SIG-M5 treated with dmso at 0.1 percent for 504 hours (cell line): Measurements from ENCODE around the gene QRICH1.
A peak's percentile ranks its signal among the peaks of the same experiment; 100 is the strongest.

Source experiments
- DNase-seq: peaks from one replicate; lab custom pipeline; 2025; ENCODE audit not compliant: unreplicated experiment; lab: John Stamatoyannopoulos, UW

The QRICH1 gene

DNA sequence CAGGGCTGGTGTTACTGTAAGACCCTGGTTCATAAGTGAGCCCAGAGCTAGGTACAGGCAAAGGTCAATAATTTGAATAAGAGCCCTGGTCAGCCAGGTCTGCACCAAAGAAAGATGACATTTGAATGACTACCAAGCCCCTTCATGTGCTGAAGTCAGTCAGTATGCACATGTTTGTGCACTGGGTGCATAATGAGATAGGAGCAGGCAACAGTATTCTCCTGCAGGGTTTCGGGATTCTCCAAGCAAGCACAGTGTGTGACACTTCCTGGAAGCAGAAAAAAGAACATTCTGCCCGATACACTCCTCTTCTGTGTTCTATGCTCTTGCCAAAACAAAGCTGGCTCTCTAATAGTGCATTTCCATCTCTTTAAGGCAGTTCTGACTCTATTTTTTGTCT lies 59.2 kb downstream of the QRICH1 start:
- no peak for DNase-seq

DNA sequence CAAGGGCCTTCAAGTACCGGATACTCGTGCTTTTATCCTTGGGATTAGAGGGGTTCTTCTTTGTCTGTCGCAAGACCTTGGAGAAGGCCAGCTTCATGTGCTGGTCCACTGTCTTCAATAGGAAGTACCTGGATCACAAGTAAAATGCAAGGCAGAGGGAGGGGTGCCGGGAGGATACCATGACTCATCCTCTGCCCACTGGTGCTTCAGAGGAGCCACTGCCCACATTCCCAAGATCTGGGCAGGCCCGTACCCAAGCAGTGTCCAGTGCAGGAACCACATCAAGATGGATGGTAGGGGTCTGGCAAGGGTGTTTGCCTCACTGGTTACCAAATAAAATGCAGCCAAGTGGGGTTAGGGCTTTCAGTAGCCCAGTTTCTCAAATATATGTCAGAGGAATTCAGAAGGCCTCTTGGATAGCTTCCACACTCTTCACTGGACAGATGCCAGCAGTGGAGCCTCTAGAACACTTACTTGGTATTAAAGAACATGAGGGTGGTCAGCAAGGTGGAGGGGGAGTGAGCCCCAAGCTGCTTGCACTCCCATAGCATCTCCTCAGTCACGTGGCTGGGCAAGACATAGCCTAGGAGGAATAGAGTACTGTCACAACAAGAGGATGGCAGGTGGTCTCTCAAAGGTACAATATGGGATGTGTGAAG lies 61.1 kb downstream of the QRICH1 start:
- DNase-seq = no peak

DNA sequence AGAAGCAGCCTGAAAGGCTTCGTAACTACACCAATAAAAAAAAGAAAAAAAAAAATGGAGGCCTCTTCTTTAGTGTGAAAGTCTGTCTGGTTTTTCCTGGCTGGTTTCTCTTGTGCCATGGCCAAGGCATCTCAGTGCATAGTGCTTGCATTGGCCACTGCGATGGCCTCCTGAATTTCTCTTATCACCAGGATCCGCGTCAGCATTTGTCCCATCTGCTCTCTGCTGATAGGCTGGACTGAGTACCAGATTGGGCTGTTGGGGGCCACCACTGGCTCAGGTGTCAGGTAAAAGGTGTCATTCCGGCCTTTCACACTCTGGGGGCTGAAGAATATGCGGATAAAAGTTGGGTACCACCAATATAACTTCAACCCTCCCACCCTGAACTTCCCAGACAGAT lies 63.5 kb downstream of the QRICH1 start:
- DNase-seq = no peak

DNA sequence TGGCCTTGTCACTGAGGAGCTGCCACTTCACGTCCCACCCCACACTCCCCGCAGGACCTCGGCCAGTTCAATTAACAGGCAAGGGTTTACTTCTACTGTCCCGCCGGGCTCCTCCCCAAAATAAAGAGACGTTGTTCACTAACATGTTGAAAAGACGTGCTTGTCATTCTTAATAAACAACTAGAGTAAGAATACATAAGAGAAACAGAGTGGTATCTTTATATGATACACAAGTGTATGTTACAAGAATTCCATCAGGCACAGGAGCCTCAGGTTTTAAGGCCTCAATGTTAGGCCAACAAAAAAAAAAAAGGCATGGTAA lies 64.3 kb downstream of the QRICH1 start:
- DNase-seq = no peak

DNA sequence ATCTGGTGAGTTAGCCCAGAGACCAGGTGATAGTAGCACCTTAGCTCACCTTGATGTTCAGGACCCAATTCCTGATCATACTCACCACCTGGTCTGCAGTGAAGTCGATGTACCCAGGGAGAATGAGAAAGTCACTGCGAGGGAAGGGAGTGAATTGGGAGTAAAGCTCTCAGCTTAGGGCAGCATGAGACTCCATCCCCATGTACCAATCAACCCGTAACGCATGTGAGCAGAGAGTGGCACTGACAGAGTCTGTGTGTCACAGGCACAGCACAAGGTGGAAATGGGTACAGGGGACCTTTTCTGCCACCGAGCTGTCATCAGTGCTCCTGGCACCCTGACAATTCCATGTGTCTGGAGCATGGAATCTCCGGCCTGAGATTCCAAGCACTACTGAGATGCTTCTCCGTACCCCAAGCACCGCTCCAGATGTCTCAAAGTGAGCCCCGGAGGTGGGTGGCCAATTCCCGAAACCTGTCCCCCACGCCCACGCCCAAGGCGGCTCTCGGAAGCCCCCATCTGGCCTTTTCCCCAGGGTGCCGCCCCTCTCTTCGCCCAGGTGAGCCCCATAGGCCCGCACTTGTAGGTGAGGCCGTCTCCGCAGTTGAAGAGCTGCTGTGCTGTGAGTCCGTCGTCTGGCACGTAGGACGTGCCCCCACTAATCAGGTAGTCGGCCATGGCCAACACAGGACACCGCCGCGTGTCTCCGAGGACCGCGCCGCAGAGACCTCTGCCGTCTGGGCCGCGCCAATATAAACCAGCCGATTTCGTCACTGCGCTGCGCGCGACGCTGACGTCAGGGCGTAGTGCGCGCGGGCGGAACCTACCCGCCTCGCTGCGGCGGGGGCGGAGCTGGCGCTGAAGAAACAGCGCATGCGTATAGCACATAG lies 65.0 kb downstream of the QRICH1 start, which contains the start of gene IMPDH2:
Gene IMPDH2, minus strand, starts transcription at position 726 of the 890 bp plus-strand sequence. Its CDS starts 48 bp downstream, at position 678.
- DNase-seq = peak; percentile 87

DNA sequence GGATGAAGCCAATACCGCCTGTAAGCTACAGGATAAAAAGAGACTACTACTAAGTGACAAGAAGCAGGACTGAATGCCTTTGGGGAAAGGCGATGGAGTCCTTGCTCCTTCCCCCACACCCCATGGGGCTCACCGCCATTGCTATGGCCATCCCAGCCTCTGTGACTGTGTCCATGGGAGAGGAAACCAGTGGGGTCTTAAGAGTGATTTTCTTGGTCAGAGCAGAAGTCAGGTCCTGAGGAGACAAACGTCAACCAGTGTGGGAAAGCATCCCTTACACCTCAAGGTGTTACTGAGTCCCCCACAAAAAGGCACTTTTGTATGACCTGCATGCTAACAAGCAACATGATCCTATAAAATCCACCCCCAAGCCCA lies 65.6 kb downstream of the QRICH1 start:
- DNase-seq = no peak

DNA sequence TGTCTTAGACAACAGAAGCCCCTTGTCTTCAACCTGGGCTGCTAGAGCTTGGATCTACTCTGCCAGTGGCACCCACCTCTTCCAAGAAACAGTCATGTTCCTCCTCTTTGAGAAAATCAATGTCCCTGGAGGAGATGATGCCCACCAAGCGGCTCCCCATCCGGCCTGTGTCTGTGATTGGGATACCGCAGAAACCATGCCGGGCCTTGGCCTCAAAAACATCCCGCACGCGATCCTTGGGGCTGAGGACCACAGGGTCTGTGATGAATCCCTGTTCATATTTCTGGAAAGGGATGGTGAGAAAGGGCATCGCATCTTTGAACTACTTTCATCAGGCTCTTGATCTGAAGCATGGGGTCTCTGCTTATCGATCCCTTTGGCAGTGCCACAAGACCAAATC lies 66.2 kb downstream of the QRICH1 start:
- no peak for DNase-seq

DNA sequence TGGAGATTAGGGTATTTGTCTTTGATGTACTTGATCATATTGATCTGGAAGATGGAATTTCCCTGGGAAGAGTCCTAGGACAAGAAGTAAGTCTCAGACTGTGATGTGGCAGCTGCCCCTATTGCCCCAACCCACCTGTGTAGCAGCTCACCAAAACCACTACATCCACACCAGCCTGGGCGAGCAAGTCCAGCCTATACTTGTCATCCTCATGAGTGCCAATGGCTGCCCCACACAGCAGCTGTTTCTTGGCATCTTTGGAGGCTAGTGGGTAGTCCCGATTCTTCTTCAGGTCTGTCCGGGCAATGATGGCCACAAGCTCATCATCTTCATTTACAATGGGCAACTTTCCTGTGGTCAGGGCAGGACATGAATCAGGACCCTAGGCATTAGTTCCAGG lies 67.3 kb downstream of the QRICH1 start:
- no peak for DNase-seq

DNA sequence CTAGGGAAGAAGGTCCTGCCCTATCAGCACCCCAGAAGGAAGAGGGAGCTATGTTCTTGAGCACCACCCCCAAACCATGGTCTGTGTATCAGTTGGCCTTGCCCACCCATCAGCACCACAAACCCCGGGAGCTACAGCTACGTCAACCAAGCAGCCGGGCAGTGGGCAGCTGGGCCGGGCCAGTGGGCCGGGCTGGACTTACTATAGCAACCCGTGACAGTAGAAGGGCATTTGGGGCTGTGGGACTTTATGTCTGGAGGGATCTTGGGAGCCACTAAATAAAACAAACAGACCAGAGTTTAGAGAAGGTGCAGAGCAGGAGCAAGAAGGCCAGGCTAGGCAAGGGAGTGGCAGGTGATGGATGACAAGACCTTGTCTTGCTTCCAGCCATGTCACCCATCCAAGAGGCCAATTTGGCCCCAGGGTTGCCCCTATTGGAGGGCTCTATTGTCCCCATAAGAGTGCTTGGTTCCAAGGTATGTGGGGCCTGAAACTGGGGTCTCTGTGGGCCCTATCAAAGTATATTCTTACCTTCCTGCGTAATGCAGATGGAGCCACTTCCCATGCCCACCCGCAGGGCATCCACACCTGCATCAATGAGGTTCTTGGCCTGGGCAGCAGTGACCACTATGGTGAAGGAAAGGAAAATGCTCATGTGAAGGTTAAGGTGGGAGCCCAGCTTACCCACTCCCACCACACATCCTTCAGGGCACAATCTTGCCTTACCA lies 67.9 kb downstream of the QRICH1 start:
- DNase-seq = no peak

DNA sequence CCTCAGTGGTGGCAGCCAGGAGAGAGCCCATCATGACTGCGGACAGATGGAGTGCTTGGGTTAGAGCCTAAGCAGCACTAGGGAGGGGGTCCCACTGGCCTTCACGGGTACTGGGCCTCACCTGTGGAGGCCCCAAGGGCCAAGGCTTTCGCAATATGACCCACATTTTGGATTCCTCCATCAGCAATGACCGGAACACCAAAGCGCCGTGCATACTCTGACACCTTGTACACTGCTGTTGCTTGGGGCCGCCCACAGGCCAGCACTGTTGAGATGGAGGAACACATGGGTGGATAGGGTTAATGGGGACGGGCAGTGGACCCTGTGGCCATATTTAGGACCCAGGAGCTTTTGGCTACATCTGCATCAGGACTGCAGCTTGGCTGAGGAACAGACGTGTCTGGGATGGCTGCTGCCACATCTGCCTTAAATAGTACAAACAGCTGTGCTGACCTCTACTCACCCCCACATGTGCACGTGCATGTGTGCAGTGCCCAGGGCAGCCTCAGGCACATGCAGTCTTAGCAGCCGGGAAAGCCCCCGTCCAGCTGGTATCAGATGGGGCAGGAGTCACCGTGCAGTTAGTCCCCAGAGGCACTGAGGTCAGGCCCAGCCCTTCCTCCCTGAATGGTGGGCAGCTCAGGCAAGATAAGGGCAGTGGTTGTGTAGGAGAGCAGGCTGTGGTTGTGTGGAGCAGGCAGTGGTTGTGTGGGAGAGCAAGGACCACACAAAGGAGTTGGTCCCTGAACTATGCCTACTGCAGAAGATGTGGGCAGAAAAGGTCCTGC lies 68.7 kb downstream of the QRICH1 start:
- DNase-seq = no peak

DNA sequence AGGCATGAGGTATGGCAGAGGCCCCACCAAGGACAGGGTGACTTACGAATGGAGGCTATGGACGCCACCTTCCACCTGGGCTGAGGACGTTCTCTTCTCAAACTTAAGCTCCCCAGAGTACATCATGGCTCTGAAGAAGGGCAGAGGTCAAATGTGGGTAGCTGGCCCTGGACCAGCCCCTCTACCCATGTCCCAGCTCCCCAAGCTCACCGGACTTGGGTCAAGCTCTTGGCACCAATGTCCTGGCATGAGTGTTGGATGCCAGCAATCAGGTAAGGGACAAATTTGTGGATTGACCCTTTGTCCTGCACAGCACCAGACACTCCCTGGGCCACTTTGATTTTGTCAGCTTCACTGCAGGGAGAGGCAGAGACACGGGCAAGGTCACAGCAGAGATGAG lies 69.4 kb downstream of the QRICH1 start:
- no peak for DNase-seq

DNA sequence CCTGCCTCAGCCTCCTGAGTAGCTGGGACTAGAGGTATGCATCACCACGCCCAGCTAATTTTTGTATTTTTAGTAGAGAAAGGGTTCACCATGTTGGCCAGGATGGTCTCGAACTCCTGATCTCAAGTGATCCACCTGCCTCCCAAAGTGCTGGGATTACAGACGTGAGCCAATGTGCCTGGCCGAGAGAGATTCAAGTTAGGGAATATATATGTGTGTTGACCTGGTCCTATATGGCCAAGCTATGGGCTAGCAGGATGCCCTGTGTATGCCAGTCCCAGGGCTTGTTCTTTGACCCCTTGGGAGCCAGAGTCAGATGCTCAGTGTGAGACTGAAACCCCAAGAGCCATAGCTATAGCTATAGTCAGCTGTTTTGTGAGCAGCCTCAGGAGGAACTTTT lies 70.1 kb downstream of the QRICH1 start:
- no peak for DNase-seq

DNA sequence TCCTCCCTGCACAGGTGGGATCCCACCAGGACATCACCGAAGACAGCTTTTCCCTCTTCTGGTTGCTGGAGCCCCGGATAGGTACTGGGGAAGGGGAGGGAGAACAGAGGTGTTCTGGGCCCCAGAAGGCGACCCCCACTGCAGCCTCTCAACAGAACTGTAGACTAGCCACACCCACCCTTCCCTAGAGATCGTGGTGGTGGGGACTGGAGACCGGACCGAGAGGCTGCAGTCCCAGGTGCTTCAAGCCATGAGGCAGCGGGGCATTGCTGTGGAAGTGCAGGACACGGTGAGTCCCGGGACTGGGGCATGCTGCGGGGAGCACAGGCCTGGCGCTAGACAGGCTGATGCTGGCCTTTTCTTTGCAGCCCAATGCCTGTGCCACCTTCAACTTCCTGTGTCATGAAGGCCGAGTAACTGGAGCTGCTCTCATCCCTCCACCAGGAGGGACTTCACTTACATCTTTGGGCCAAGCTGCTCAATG lies 71.1 kb downstream of the QRICH1 start:
- peak; percentile 54 for DNase-seq

DNA sequence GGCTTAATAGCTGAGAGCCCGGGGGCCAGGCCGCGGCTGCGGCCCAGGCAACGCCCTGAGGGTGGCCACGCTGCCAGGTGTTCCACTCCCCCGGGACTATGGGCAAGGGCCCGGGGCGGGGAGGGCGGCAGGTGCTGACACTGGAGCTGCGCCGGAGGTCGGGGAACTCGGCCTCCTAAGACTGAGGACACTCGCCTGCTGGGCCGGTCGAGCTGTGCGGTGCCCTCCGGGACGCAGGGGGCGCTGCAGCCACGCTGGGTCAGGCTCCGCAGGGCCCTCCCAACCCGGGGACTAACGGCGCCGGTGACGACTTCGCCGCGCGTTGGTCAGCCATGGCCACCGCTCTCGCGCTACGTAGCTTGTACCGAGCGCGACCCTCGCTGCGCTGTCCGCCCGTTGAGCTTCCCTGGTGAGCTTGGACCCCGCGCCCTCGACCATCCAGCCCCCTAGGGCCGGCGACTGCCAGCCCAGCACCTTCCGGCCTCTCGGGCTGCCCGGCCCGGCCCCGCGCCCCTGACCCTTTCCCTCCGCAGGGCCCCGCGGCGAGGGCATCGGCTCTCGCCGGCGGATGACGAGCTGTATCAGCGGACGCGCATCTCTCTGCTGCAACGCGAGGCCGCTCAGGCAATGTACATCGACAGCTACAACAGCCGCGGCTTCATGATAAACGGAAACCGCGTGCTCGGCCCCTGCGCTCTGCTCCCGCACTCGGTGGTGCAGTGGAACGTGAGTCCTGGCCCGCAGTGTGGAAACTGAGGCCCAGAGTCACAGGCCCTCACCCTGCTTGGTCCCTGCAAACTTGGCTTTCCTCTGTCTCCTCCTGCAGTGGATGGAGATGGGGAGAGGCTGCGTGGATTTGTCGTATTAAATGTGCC lies 71.8 kb downstream of the QRICH1 start, which contains the start of gene NDUFAF3:
Gene NDUFAF3, plus strand, starts transcription at position 309 of the 875 bp plus-strand sequence. Its CDS starts 24 bp downstream, at position 333.
- DNase-seq = peak; percentile 78

DNA sequence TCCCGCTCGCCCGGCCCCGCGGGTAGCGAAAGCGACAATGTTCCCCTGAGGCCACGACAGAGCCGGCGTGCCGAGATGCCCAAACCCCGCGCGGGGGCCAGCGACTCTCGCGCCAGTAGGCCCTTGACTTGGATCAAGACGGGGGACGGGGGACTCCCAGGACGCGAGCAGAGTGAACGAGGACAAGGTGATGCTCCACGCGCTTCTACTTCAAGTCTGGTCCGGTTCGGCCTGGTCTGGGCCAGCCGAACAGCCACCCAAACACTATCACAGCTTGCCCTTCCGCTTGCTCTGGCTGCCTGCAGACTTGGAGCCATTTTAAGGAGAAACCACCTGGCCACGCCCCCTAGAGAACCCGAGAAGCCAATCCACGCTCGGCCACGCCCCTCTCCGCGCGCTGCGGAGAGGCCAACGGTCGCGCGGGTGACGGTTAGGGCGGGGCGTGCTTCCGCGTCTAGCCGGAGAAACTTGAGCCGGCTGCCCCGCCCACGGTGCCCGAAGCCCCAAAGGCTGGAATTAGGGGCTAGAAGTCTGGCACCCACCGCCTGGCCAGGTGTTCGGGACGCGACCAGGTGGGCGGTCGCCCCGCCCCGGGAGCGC lies 72.6 kb downstream of the QRICH1 start:
- peak; percentile 95 for DNase-seq

DNA sequence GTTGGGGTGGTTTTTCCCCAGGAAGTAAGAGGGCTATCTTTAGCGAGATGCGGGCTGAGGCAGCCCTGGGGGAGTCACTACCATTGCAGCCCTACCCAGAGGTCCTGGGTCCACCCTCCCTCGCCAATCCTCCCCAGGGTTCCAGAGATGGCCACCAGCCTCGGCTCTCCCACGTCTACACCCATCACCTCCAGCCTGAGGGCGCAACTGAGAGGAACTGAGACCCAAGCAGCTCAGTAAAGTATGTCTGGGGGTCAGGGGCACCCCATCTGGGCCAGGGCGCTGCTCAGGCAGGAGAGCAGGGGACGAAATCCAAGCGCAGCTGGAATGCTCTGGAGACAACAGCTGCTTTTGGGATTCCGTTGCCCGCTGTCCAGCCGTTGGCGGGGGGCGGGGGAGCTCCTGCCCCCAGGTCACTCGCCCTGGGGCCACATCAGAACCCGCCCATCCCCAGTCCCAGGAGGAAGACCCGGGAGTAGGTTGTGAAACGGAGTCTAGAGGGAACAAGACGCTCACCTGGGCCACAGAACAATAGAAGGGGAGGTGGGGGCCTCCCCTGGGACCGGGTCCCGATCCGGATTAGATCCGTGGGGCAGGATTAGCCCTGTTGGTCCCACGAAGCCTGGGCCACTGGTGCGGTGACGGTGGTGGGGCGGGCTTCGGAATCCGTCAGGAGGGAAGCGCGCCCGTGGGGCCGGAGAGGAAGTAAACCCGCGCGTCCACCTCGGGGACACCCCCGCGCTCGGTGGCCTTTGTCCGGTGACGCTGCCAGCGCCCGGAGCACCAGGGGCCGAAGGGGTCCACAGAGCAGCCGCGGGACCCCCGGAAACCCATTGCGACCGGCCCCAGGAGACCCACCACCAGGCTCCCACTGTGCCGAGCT lies 73.3 kb downstream of the QRICH1 start:
- DNase-seq = peak; percentile 72

DNA sequence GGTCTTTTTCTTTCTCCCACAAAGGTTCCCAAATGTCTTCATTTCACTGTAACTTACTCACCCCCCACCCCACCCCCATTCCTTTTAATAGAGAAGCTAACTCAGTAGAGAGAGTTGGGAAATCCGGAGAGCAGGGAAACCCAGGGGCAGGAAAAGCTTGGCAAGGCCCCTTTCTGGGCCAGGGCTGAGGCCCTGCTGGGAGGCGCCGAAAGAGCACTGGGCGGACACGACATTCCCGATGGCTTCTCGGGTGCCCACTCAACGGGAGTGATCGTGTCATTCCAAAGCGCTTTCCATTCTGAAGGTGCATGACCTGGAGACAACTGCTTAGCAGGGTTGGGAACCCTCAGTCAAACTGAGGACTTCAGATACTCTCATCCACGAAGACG lies 73.9 kb downstream of the QRICH1 start:
- peak; percentile 63 for DNase-seq

DNA sequence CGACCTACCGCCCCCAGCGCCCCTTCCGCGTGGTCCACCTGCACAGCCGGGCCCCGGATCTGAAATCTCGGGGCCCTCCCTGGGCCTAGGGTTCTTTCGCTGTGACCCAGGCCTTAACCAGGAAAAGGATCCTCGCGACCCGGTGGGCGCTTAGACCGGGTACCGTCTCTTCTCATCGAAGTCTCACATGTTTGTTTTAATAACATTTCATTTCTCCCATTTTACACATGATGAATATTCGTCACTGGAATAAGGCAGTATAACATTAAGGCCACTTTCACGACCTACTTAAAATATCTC lies 75.2 kb downstream of the QRICH1 start:
- DNase-seq = peak; percentile 71
